ENCODE measurements around the gene XPO6. TPM values are rescaled to one million over a fixed set of nuclear protein-coding genes. Genes with fewer than 3 reads are reported as not detected.

The XPO6 gene
- total RNA-seq, 1 donor from 2014 or later = 232 TPM

DNA sequence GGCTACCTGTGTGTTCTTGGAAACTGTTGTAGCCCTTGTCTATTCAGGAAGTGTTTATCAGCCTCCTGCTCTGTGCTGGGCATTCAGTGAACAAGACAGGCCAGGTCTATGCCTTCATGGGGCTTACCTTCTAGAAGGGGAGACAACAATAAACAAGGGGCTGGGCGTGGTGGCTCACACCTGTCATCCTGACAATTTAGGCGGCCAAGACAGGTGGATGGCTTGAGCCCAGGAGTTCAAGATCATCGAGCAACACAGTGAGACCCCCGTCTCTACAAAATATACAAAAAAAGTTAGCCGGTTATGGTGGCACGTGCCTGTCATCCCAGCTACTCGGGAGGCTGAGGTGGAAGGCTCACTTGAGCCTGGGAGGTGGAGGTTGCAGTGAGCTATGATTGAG lies 142.8 kb downstream of the XPO6 start:
- peaks cover 4% of the 10 kb centered on the region for H3K36me3 Mint-ChIP-seq (ENCODE audit: unreplicated experiment)
- no peaks in the 10 kb centered on the region for H3K9me3 Mint-ChIP-seq (ENCODE audit: unreplicated experiment)
- no peaks in the 10 kb centered on the region for H3K4me1 Mint-ChIP-seq (ENCODE audit: low read depth, unreplicated experiment)
- H3K27me3 Mint-ChIP-seq (ENCODE audit: unreplicated experiment) = peaks cover 13% of the 10 kb centered on the region
- no peak for TF ChIP-seq CTCF (IDR thresholded peaks at IDR 0.05; ENCODE audit: partially characterized antibody, unreplicated experiment)
- H3K27ac Mint-ChIP-seq (ENCODE audit: unreplicated experiment) = no peak overlapping the region
- no peak for DNase-seq
- H3K4me3 Mint-ChIP-seq (ENCODE audit: unreplicated experiment) = no peak overlapping the region

GRCh38 chr16:28067604-28068379 lies 144.0 kb downstream of the XPO6 start:
- Mint-ChIP-seq H3K4me3 (ENCODE audit: unreplicated experiment) (no peak overlapping the region), H3K27me3 (ENCODE audit: unreplicated experiment) (peaks cover 10% of the 10 kb centered on the region), H3K36me3 (ENCODE audit: unreplicated experiment) (no peaks in the 10 kb centered on the region), H3K9me3 (ENCODE audit: unreplicated experiment) (no peaks in the 10 kb centered on the region), H3K27ac (ENCODE audit: unreplicated experiment) (no peak overlapping the region), H3K4me1 (ENCODE audit: low read depth, unreplicated experiment) (no peaks in the 10 kb centered on the region)
- TF ChIP-seq CTCF (IDR thresholded peaks at IDR 0.05; ENCODE audit: partially characterized antibody, unreplicated experiment) = no peak
- DNase-seq = no peak

DNA sequence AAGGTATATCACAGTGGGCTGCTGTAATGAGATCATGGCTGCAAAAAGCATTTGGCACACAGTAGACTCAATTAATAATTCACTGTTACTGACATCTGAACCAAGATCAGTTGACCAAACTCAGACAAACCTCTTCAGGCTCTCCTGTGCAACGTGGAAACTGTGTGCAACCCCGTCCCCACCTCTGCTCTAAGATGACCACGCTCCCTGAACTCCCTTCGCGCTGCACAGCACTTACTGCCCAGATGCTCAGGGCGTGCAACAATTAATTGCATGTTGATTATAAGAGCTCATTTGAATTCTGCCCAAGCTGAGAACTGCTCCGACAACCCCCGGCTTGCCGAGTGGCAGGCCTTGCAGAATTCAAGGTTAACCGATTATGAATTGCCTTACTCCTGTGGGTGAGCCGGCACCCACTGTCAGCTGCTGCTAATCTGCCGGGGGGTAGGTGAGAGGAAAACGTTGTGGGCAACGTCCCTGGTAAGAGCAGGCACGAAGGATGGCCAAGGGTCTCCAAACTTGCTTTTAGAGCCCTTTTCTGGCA lies 147.0 kb downstream of the XPO6 start:
- Mint-ChIP-seq H3K36me3 (ENCODE audit: unreplicated experiment) (no peaks in the 10 kb centered on the region), H3K27me3 (ENCODE audit: unreplicated experiment) (peaks cover 23% of the 10 kb centered on the region), H3K4me3 (ENCODE audit: unreplicated experiment) (no peak overlapping the region), H3K9me3 (ENCODE audit: unreplicated experiment) (peaks cover 4% of the 10 kb centered on the region), H3K27ac (ENCODE audit: unreplicated experiment) (no peak overlapping the region), H3K4me1 (ENCODE audit: low read depth, unreplicated experiment) (no peaks in the 10 kb centered on the region)
- DNase-seq = no peak
- TF ChIP-seq CTCF (IDR thresholded peaks at IDR 0.05; ENCODE audit: partially characterized antibody, unreplicated experiment) = no peak

- Mint-ChIP-seq H3K27me3 (ENCODE audit: unreplicated experiment) (peaks cover 24% of the 10 kb centered on the region), H3K4me1 (ENCODE audit: low read depth, unreplicated experiment) (no peaks in the 10 kb centered on the region)
Observed at GRCh38 chr16:28064150-28064549, 147.6 kb downstream of the XPO6 start.

More at GRCh38 chr16:28064150-28064549, 147.6 kb downstream of the XPO6 start:
- no peak for DNase-seq
- H3K4me3 Mint-ChIP-seq (ENCODE audit: unreplicated experiment) = no peak overlapping the region
- no peaks in the 10 kb centered on the region for H3K36me3 Mint-ChIP-seq (ENCODE audit: unreplicated experiment)
- H3K9me3 Mint-ChIP-seq (ENCODE audit: unreplicated experiment) = peaks cover 4% of the 10 kb centered on the region
- H3K27ac Mint-ChIP-seq (ENCODE audit: unreplicated experiment) = no peak overlapping the region
- no peak for TF ChIP-seq CTCF (IDR thresholded peaks at IDR 0.05; ENCODE audit: partially characterized antibody, unreplicated experiment)
